GM19463 (cell line): ENCODE measurements around the gene SCAMP1.
"Not testable (repeated sequence)": the region's sequence is repeated elsewhere in the genome, so short reads cannot be mapped to it uniquely, and the experiment has no call there.

Source experiments
- ATAC-seq: cut with Tn5 transposase; IDR thresholded peaks from one replicate; pipeline ENCODE4 v1.9.1; 2021; ENCODE audit warnings: mild to moderate bottlenecking, moderate library complexity; ENCODE audit not compliant: unreplicated experiment

Gene SCAMP1

GRCh38 chr5:78359831-78360673, at the start of gene SCAMP1:
SCAMP1 (plus strand) TSS chr5:78360617; CDS start chr5:78360672, 55 bp downstream.
- ATAC-seq, result peak; percentile 76

DNA sequence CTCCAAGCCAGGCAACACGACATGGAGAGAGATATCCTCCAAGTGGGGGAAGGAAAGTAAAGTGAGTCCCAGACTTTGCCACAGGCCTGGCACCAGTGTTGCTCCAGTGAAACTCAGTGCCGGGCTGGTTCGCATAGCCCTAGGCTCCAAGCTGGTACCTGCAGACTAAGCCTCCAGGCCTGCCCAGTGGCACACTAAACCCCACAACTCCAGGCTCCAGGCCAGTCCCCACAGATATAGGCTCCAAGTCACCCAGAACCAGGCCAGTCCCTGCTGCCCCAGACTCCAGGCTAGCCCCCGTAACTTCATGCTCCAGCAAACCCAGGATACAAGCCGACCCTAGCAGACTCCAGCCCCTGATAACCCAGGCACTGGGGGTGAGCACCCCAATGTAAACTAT, 42.9 kb upstream of the SCAMP1 start:
- ATAC-seq, result no peak

GRCh38 chr5:78318337-78318736, 42.1 kb upstream of the SCAMP1 start:
- ATAC-seq, result no peak

DNA sequence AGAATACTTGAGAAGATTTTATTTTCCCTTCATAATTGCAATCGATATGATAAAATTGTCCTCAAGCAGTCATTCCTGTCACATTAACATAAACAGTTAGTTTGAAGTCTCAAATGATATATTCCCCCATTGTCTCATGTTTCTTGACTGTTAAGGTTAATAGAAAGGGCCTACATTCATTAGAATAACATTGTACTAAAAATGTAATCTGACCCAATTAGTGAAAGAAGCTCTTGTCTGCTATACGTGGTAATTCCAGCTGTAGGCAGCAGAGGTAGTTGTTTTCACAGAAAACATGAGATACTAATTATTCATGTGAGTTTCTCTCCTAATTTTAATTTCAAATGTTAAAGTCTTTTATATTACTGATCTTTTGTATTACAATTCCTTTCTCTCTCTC, 40.0 kb upstream of the SCAMP1 start:
- no peak for ATAC-seq

DNA sequence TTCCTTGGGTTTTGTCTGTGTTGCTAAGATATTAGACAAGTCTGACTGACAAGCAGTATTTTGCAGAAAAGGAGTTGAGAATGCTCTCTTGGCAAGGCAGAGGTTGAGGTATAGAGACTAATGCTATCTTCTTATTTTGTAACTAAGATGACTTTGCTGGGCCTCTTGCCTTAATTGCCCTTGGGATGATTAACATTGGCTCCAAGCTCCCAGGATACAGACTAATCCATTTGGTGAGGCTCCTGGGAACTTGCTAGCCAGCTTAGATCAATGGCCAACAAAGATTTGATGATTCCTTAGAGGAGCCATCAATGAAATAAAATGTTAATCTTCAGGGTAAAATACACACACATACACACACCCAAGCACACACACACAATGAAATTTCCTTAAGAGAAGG, 37.2 kb upstream of the SCAMP1 start:
- no peak for ATAC-seq

DNA sequence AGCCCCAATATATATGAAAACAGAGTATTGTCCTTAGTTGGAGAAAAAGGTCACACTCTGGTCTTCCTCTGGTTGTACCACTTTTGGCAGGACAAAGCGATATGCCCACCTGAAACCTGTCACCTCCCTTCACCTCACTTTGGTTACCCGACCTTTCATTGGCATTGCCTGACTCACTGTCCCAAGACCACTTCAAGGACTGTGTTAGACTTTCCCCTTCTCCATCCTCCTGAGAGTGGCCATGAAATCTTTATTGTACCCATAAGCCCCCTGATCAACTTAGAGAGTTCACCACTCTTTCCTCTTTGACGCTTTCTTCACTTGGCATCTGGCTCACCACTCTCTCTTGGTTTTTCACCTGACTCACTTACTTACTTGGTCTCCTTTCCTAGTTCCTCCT, 33.5 kb upstream of the SCAMP1 start:
- no peak for ATAC-seq

- ATAC-seq, result no peak
Observed at GRCh38 chr5:78327761-78328510, 32.5 kb upstream of the SCAMP1 start.

GRCh38 chr5:78328585-78329173, 31.7 kb upstream of the SCAMP1 start:
- ATAC-seq, result no peak

DNA sequence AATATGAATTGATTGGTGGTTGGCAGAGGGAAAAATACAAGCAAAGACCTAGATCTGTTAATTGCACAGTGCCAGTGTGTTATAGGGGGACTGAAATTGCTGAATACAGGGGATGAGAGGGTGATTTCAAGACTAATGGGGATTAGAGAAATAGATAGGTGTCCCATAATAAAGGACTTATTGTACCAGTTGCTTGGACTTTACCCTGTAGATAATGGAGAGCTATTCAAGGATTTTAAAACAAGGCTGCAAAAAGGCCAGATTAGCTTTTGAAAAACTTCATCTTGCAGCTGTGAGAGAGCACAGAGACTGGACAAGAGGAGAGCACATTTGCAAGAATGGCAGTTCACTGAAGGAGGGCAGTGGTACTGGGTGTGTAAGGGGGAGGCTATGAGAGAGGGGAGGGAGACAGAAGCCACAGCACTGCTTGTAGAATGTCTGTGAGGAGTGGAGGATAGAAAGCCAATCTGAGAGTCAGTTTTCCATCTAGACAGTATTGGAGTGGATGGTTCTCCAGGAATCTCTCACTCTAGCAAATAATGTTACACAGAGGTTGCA, 28.8 kb upstream of the SCAMP1 start:
- ATAC-seq, result no peak

GRCh38 chr5:78334811-78335210, 25.6 kb upstream of the SCAMP1 start:
- no peak for ATAC-seq

DNA sequence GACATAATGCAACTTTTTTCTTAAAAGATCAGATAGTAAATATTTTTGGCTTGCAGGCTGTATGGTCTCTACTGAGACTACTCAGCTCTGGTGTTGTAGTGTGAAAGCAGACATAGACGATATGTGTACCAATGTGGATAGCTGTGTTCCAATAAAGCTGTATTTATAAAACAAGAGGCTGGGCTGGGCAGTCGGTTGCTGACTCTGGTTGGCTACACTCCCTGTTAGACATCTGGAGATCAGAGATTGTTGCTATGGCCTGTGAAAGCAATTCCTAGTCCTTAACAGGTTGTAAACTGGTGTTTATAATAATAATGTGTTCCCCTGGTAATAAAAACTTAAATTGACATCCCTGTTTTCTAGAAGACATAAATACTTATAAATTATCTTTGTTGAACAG, 24.4 kb upstream of the SCAMP1 start:
- ATAC-seq, result no peak

GRCh38 chr5:78336698-78337097, 23.7 kb upstream of the SCAMP1 start:
- ATAC-seq, result no peak

GRCh38 chr5:78339617-78340436, 20.6 kb upstream of the SCAMP1 start:
- ATAC-seq, result no peak

GRCh38 chr5:78341440-78341839, 19.0 kb upstream of the SCAMP1 start:
- ATAC-seq, result no peak

DNA sequence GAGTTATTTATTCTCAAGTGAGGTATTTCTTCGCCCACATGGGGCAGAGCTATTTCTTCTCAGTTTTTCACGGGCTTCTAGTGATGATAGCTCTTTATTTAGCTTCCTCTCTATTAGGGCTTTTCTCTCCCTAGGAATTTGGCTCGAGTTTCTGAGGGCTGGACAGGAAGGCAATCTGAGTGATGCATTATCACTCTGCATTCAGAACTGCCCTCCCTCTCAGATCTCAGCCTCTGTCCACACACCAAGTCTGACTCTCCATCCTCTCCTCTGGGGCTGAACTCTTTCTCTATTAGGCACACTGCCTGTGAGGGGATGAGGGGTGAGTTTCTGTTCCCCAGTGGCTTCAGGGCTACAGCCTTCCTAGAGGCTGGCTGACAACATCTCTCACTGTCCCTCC, 14.9 kb upstream of the SCAMP1 start:
- ATAC-seq, result no peak

GRCh38 chr5:78353520-78353919, 6.9 kb upstream of the SCAMP1 start:
- ATAC-seq, result no peak

- no peak for ATAC-seq
Observed at GRCh38 chr5:78354066-78354670, 6.2 kb upstream of the SCAMP1 start.

- ATAC-seq, result no peak
Observed at GRCh38 chr5:78355561-78355960, 4.9 kb upstream of the SCAMP1 start.

GRCh38 chr5:78359455-78359830, 974 bp upstream of the SCAMP1 start:
- not testable (repeated sequence) for ATAC-seq

DNA sequence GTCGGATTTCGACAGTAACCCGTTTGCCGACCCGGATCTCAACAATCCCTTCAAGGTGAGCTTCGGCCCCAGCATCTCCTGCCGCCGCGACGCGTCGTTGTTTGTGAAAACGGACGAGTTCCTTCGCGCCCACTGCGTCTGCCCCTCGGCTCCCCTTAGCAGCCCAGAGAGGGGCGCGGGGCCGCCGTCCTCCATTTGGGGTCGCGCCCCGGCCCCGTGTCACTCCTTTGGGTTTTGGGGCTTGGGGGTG, 182 bp downstream of the SCAMP1 start:
- ATAC-seq, result no peak
